Endothelial cell of umbilical vein (primary cell): ENCODE results near the gene DARS1. TPM values are rescaled to one million over a fixed set of nuclear protein-coding genes. Genes with fewer than 3 reads are reported as not detected.

Source experiments
- BruUV-seq: library from RNA; stranded (reverse); fragments of 400-500 nt; replicated peaks from 2 replicates; lab custom pipeline; 2021; lab: Mats Ljungman, UMichigan
- CTCF ChIA-PET: fragments of 300-600, 350-600 bp; sonication (Branson Sonifier 250); formaldehyde crosslinking; loops from one replicate; lab custom pipeline; 2021; ENCODE audit warnings: antibody characterized with exemption, inconsistent platforms; lab: Charles Lee
- POLR2A ChIA-PET: fragments of 300-600, 350-600 bp; sonication (Branson Sonifier 250); formaldehyde crosslinking; loops from one replicate; lab custom pipeline; 2021; ENCODE audit warnings: antibody characterized with exemption, inconsistent platforms; lab: Charles Lee
- DNase-seq: peaks from one replicate; pipeline ENCODE4 v3.0.0-alpha.2; 2011; ENCODE audit warnings: low read depth, low spot score
- FAIRE-seq: peaks from 2 replicates; lab custom pipeline; 2011; peaks lifted over from hg19 to GRCh38; lab: Jason Lieb, UNC
- H2AFZ ChIP-seq: 2 replicates; pipeline ENCODE4 v1.6.0; 2012; ENCODE audit warnings: low read depth, low read length, control low read depth, inconsistent platforms
- H3K27ac ChIP-seq: 2 replicates; pipeline ENCODE4 v1.5.1; 2011; ENCODE audit warnings: low read depth, mild to moderate bottlenecking, control low read depth, low read length, moderate library complexity; ENCODE audit not compliant: insufficient read depth
- H3K27me3 ChIP-seq, 2 experiments: 2 replicates each; pipeline versions ENCODE4 v1.6.0 to v1.6.1; 2011; ENCODE audit warnings: low read length in 2 of 2, mixed read lengths in 1 of 2; ENCODE audit not compliant: control insufficient read depth in 2 of 2, insufficient read depth in 2 of 2
- H3K36me3 ChIP-seq, 2 experiments: 2 replicates in 1 of 2; 3 replicates in 1 of 2; pipeline ENCODE4 v1.5.1; 2011; ENCODE audit warnings: low read length in 2 of 2, mild to moderate bottlenecking in 1 of 2, moderate library complexity in 1 of 2; ENCODE audit not compliant: control insufficient read depth in 2 of 2, insufficient read depth in 2 of 2; ENCODE audit errors: extremely low read depth in 1 of 2
- H3K4me1 ChIP-seq: 3 replicates; pipeline ENCODE4 v1.5.1; 2011; ENCODE audit warnings: mild to moderate bottlenecking, low read length; ENCODE audit not compliant: control insufficient read depth, insufficient read depth; ENCODE audit errors: extremely low read depth
- H3K4me2 ChIP-seq: 2 replicates; pipeline ENCODE4 v1.6.1; 2011; ENCODE audit warnings: low read length, control low read depth, mixed read lengths; ENCODE audit not compliant: insufficient read depth
- H3K4me3 ChIP-seq, 3 experiments: fragments of 200-600 bp in 1 of 3; sonication (generic), shearing (Covaris generic) in 1 of 3; replicated peaks in 1 of 3; 2 replicates each; pipeline ENCODE4 v1.5.1; 2011 to 2016; ENCODE audit warnings: control low read depth in 3 of 3, low read length in 3 of 3, mild to moderate bottlenecking in 2 of 3, inconsistent platforms in 1 of 3, low read depth in 1 of 3, moderate library complexity in 1 of 3; ENCODE audit not compliant: insufficient read depth in 1 of 3
- H3K79me2 ChIP-seq: 2 replicates; pipeline ENCODE4 v1.6.0; 2012; ENCODE audit warnings: low read length, inconsistent platforms; ENCODE audit not compliant: control insufficient read depth, insufficient read depth
- H3K9ac ChIP-seq: replicated peaks from 2 replicates; pipeline ENCODE3; 2011; ENCODE audit warnings: low read length, control low read depth; ENCODE audit not compliant: insufficient read depth; ENCODE audit errors: extremely low read depth
- H3K9me1 ChIP-seq: replicated peaks from 3 replicates; pipeline ENCODE4 v1.6.0; 2011; ENCODE audit warnings: mild to moderate bottlenecking, low read length; ENCODE audit not compliant: control insufficient read depth, insufficient read depth; ENCODE audit errors: extremely low read depth
- H3K9me3 ChIP-seq: replicated peaks from 2 replicates; pipeline ENCODE4 v1.5.1; 2012; ENCODE audit warnings: low read length, inconsistent platforms; ENCODE audit not compliant: control insufficient read depth, insufficient read depth
- H4K20me1 ChIP-seq: replicated peaks from 2 replicates; pipeline ENCODE3; 2011; ENCODE audit warnings: mild to moderate bottlenecking, low read length; ENCODE audit not compliant: control insufficient read depth, insufficient read depth; ENCODE audit errors: extremely low read depth
- EZH2 ChIP-seq: IDR thresholded peaks from 2 replicates; pipeline ENCODE4 v1.6.1; 2012; ENCODE audit warnings: borderline replicate concordance, low read depth, mild to moderate bottlenecking, moderate library complexity, low read length, inconsistent platforms; ENCODE audit not compliant: severe bottlenecking
- FOS ChIP-seq: IDR thresholded peaks from 2 replicates; pipeline ENCODE4 v1.6.1; 2011; ENCODE audit warnings: mild to moderate bottlenecking, low read length, moderate library complexity, borderline replicate concordance; ENCODE audit not compliant: insufficient read depth
- GATA2 ChIP-seq: IDR thresholded peaks from 2 replicates; pipeline ENCODE4 v1.7.0; 2011; ENCODE audit warnings: low read depth, mild to moderate bottlenecking, moderate library complexity, mixed read lengths, low read length; ENCODE audit not compliant: insufficient read length, insufficient read depth
- JUN ChIP-seq: IDR thresholded peaks from 2 replicates; pipeline ENCODE4 v1.6.1; 2011; ENCODE audit warnings: borderline replicate concordance, low read depth; ENCODE audit not compliant: insufficient read length, insufficient read depth
- MYC ChIP-seq: IDR thresholded peaks from one replicate; pipeline ENCODE4 v1.6.1; 2011; ENCODE audit warnings: mild to moderate bottlenecking, low read depth, low read length
- POLR2A ChIP-seq: IDR thresholded peaks from 2 replicates; pipeline ENCODE4 v1.6.1; 2012; ENCODE audit warnings: low read depth, mild to moderate bottlenecking, control low read depth, low read length
- POLR2AphosphoS5 ChIP-seq: IDR thresholded peaks from 2 replicates; pipeline ENCODE4 v1.6.1; 2012; ENCODE audit warnings: low read depth, mild to moderate bottlenecking, control low read depth, low read length, moderate library complexity; ENCODE audit not compliant: insufficient read depth
- dilution Hi-C: fragments of 300-500 bp; cut with MboI; formaldehyde crosslinking; loops from one replicate; pipeline ENCODE4 v1.15.0; 2019; ENCODE audit warnings: low sequenced_read_pairs; ENCODE audit not compliant: extremely low pct_ligation_motif_present
- intact Hi-C: fragments of 100-400 bp; cut with micrococcal nuclease; formaldehyde crosslinking; loops from one replicate; pipeline ENCODE4 v1.10.0; 2022
- polyA plus RNA-seq, 4 experiments: library from polyadenylated mRNA; depleted of rRNA in 3 of 4; stranded (reverse) in 3 of 4; unstranded in 1 of 4; fragments of >200 nt; gene quantifications; 2 replicates each; pipeline versions ENCODE4 v1.2.1 to v1.2.3, GENCODE V29; 2011 to 2012; ENCODE audit warnings: missing spikeins in 1 of 4
- total RNA-seq: library from RNA; stranded (reverse); gene quantifications from 2 replicates; pipeline ENCODE4 v1.2.3, GENCODE V29; 2021
- TF ChIP-seq, protein P1 (sequence below), 2 donors: IDR thresholded peaks; 1 replicate in 1 of 2; 2 replicates in 1 of 2; pipeline ENCODE4 v1.5.1; 2011; ENCODE audit warnings: low read length in 2 of 2, mild to moderate bottlenecking in 2 of 2, moderate library complexity in 2 of 2, control low read depth in 1 of 2, inconsistent platforms in 1 of 2, low read depth in 1 of 2; ENCODE audit not compliant: insufficient read depth in 1 of 2; ENCODE audit errors: extremely low read depth in 1 of 2
- TF ChIP-seq, protein P2 (sequence below): IDR thresholded peaks from 2 replicates; pipeline ENCODE4 v1.6.1; 2011; ENCODE audit not compliant: insufficient read depth, insufficient read length

The DARS1 gene
- total and polyA plus RNA-seq, 2 donors (not counting 3 experiments of a cell fraction or from before 2014, with no cell fraction given): 20.9 to 41.5 TPM

DNA sequence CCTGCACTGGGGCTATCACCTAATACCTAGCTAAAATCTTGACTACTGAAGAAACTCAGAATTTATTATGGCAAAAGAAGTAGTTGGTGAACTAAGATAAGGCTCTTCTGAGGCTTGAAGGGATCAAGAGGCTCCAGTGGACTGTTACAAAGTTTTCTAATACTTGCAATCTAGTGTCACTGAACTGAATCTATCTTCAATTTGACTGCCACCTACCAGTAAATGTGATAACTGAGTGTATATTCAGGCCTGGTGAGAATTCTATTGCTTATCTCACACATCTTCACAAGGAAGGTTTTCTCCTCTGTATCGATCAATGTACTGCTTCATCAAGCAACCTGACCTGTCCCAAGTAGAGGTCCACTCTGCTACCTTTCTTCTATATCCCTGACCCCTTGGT, 40.8 kb downstream of the DARS1 start:
- no peak overlapping the region for H3K9ac ChIP-seq
- ChIA-PET CTCF (interaction anchor here (1.2 to 1.9 kb wide), 2 partner anchors 11 to 31 kb away, joined by 5 to 7 read pairs; no protein-coding TSS in a partner anchor), POLR2A (no interaction called here)
- H3K4me2 ChIP-seq: no peak overlapping the region
- no peak for TF ChIP-seq FOS
- no peak for TF ChIP-seq POLR2A
- no peak for TF ChIP-seq JUN
- no peak for TF ChIP-seq EZH2
- TF ChIP-seq MYC: no peak
- TF ChIP-seq, protein P1, sequence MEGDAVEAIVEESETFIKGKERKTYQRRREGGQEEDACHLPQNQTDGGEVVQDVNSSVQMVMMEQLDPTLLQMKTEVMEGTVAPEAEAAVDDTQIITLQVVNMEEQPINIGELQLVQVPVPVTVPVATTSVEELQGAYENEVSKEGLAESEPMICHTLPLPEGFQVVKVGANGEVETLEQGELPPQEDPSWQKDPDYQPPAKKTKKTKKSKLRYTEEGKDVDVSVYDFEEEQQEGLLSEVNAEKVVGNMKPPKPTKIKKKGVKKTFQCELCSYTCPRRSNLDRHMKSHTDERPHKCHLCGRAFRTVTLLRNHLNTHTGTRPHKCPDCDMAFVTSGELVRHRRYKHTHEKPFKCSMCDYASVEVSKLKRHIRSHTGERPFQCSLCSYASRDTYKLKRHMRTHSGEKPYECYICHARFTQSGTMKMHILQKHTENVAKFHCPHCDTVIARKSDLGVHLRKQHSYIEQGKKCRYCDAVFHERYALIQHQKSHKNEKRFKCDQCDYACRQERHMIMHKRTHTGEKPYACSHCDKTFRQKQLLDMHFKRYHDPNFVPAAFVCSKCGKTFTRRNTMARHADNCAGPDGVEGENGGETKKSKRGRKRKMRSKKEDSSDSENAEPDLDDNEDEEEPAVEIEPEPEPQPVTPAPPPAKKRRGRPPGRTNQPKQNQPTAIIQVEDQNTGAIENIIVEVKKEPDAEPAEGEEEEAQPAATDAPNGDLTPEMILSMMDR (IDR thresholded peaks at IDR 0.05; ENCODE audit: extremely low read depth in 1 of 2, insufficient read depth in 1 of 2, low read depth in 1 of 2, low read length in 2 of 2): no peak
- no peak for TF ChIP-seq POLR2AphosphoS5
- no peak for TF ChIP-seq GATA2
- TF ChIP-seq, protein P2, sequence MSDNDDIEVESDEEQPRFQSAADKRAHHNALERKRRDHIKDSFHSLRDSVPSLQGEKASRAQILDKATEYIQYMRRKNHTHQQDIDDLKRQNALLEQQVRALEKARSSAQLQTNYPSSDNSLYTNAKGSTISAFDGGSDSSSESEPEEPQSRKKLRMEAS: no peak
- H3K27ac ChIP-seq: no peak overlapping the region
- H3K4me1 ChIP-seq: peaks cover 15% of the 10 kb centered on the region
- no peak overlapping the region for H3K4me3 ChIP-seq
- intact Hi-C loops (no loop called here), dilution Hi-C loops (no loop called here)
- H3K27me3 ChIP-seq: no peaks in the 10 kb centered on the region
- H3K9me1 ChIP-seq: no peaks in the 10 kb centered on the region
- no peaks in the 10 kb centered on the region for H4K20me1 ChIP-seq
- peaks cover 0 to 4% of the 10 kb centered on the region in 2 experiments for H3K36me3 ChIP-seq
- no peak for FAIRE-seq
- H3K9me3 ChIP-seq: no peaks in the 10 kb centered on the region
- H3K79me2 ChIP-seq: peaks cover 22% of the 10 kb centered on the region
- H2AFZ ChIP-seq: no peak overlapping the region
- BruUV-seq: no TSS peak
- no peak for DNase-seq
